ENCODE data around the gene CMC2. TPM values are rescaled to one million over a fixed set of nuclear protein-coding genes. Genes with fewer than 3 reads are reported as not detected.

Gene CMC2
- total RNA-seq, 6 experiments from 2014 or later: 23.5 to 58.3 (median 42.1) TPM

DNA sequence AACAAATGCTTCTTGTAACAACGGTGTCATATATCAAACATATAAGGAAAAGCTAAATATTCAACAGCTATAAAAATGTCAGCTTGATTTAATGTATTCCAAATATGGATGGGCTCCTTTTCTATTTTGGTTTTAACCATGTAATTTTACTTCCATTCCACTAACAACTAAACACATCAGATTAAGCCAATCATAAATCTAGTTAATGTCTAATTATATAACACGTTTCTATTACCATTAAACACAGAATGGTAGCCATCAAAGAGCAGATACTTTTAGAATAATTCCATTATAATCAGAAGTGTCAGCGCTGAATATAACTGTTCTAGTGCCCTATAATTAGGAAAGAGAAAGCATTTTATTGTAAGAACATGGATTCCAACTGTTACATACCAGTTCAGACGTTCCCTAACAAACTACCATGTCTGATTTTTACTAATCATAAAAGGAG, 10.0 kb downstream of the CMC2 start:
- TF ChIP-seq, protein P1, sequence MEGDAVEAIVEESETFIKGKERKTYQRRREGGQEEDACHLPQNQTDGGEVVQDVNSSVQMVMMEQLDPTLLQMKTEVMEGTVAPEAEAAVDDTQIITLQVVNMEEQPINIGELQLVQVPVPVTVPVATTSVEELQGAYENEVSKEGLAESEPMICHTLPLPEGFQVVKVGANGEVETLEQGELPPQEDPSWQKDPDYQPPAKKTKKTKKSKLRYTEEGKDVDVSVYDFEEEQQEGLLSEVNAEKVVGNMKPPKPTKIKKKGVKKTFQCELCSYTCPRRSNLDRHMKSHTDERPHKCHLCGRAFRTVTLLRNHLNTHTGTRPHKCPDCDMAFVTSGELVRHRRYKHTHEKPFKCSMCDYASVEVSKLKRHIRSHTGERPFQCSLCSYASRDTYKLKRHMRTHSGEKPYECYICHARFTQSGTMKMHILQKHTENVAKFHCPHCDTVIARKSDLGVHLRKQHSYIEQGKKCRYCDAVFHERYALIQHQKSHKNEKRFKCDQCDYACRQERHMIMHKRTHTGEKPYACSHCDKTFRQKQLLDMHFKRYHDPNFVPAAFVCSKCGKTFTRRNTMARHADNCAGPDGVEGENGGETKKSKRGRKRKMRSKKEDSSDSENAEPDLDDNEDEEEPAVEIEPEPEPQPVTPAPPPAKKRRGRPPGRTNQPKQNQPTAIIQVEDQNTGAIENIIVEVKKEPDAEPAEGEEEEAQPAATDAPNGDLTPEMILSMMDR (IDR thresholded peaks at IDR 0.05): no peak
- no peak for TF ChIP-seq POLR2A (IDR thresholded peaks at IDR 0.05)
- intact Hi-C loops (cut with DNase I): no loop called here
- peaks cover 0 to 22% (median 0%) of the 10 kb centered on the region in 4 donors for H3K4me1 ChIP-seq
- ATAC-seq (peak in 3 of 4 donors; percentile 6 to 13 (median 8)), DNase-seq (no peak)
- no peaks in the 10 kb centered on the region for H3K27me3 ChIP-seq
- WGBS (ENCODE audit: insufficient coverage, low coverage, low lambda C conversion rate, missing lambda C conversion rate): 22% methylated on average over 4 of the region's 4 CpGs
- H3K9me3 ChIP-seq: no peaks in the 10 kb centered on the region
- no peaks in the 10 kb centered on the region for H3K36me3 ChIP-seq
- peak overlapping the region; percentile 35 to 72 (median 63) for H3K27ac ChIP-seq
- H3K4me3 ChIP-seq: peak overlapping the region; percentile 11 to 43 (median 39)

DNA sequence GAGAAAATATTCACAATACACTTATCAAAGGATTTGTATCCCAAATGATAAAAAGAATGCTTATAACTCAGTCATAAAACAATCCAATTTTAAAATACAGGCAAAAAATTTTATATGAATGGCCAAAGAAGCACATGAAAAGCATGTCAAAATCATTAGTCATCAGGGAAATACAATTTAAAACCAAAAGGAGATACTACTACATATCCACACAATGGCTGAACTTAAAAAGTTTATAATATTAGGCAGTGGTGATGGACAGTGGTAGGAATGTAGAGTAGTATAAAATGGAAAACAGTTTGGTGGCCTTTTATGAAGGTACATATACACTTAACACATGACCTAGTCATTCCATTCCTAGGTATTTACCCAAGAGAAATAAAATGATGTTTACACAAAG, 12.2 kb downstream of the CMC2 start:
- intact Hi-C loops (cut with DNase I): no loop called here
- H3K27ac ChIP-seq: peak overlapping the region in 1 of 3 donors; percentile 76
- no peaks in the 10 kb centered on the region for H3K36me3 ChIP-seq
- no peak overlapping the region for H3K4me3 ChIP-seq
- no peaks in the 10 kb centered on the region for H3K27me3 ChIP-seq
- peaks cover 0 to 38% (median 8%) of the 10 kb centered on the region in 4 donors for H3K4me1 ChIP-seq
- no peaks in the 10 kb centered on the region for H3K9me3 ChIP-seq
- no peak for TF ChIP-seq POLR2A (IDR thresholded peaks at IDR 0.05)
- TF ChIP-seq, protein P1 (IDR thresholded peaks at IDR 0.05): no peak
- no peak for ATAC-seq
- DNase-seq: no peak

DNA sequence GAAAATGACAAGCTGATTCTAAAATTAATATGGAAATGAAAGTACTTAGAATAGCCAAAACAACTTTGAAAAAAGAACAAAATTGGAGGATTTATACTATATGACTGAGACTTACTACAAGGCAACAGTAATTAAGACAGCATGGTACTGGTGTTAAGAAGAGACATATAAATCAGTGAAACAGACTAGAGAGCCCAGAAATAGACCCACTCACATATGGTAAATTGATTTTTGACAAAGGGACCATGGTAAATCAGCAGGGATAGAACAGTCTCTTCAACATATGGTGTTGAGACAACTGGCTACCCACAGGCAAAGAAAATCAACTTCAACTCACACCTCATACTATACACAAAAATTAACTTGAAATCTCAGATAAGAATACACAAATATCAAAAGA, 12.9 kb downstream of the CMC2 start:
- Histone ChIP-seq H3K4me1 (peaks cover 0 to 44% (median 11%) of the 10 kb centered on the region in 4 donors), H3K27ac (peak overlapping the region in 2 of 3 donors; percentile 76 to 91)

DNA sequence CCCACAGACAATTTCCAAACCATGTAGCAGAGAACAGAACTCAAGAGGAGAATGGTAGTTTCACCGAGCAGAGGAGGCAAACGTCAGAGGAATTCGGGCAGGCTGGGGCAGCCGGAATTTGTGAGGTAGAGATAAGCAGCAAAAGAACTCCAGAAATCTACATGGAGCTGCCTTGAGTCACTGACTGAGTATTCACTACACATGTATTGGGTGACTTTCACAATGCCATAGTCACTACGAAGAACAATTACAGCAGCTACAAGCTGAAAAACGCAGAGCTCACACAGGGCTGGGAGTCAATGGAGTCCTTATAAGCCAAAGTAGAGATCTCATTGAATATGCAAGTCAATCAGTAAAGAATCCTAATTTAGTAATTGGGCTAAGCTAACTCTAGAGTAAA, 13.4 kb downstream of the CMC2 start:
- ATAC-seq: peak in 3 of 4 donors; percentile 9 to 35 (median 21)
- H3K27ac ChIP-seq: peak overlapping the region in 2 of 3 donors; percentile 76 to 91
- no peak for DNase-seq
- TF ChIP-seq, protein P1 (IDR thresholded peaks at IDR 0.05): no peak
- TF ChIP-seq POLR2A (IDR thresholded peaks at IDR 0.05): no peak
- no peak overlapping the region for H3K4me3 ChIP-seq
- no peaks in the 10 kb centered on the region for H3K9me3 ChIP-seq
- 7% methylated on average over 6 of the region's 6 CpGs for WGBS (ENCODE audit: insufficient coverage, low coverage, low lambda C conversion rate, missing lambda C conversion rate)
- no peaks in the 10 kb centered on the region for H3K36me3 ChIP-seq
- intact Hi-C loops (cut with DNase I): no loop called here
- peaks cover 0 to 50% (median 14%) of the 10 kb centered on the region in 4 donors for H3K4me1 ChIP-seq
- H3K27me3 ChIP-seq: no peaks in the 10 kb centered on the region

More for the DNA sequence above, 12.9 kb downstream of the CMC2 start:
- H3K27me3 ChIP-seq: no peaks in the 10 kb centered on the region
- ATAC-seq: no peak
- no peaks in the 10 kb centered on the region for H3K9me3 ChIP-seq
- TF ChIP-seq, protein P1 (IDR thresholded peaks at IDR 0.05): no peak
- H3K36me3 ChIP-seq: no peaks in the 10 kb centered on the region
- no peak overlapping the region for H3K4me3 ChIP-seq
- DNase-seq: no peak
- intact Hi-C loops (cut with DNase I): no loop called here

Measured in right lobe of liver (tissue), 6 donors.